Right hindlimb (tissue), 1 donor: Measurements from ENCODE around the gene CHRD.

Experiments used
- DNase-seq: peaks from one replicate; pipeline ENCODE4 v3.0.0-alpha.2; 2018

CHRD gene

GRCh38 chr3:184384342-184384741 lies 4.5 kb downstream of the CHRD start:
- DNase-seq = no peak

- DNase-seq = no peak
These were observed 5.1 kb downstream of the CHRD start for GRCh38 chr3:184384856-184385422.

GRCh38 chr3:184386047-184386806 lies 6.4 kb downstream of the CHRD start:
- no peak for DNase-seq

DNA sequence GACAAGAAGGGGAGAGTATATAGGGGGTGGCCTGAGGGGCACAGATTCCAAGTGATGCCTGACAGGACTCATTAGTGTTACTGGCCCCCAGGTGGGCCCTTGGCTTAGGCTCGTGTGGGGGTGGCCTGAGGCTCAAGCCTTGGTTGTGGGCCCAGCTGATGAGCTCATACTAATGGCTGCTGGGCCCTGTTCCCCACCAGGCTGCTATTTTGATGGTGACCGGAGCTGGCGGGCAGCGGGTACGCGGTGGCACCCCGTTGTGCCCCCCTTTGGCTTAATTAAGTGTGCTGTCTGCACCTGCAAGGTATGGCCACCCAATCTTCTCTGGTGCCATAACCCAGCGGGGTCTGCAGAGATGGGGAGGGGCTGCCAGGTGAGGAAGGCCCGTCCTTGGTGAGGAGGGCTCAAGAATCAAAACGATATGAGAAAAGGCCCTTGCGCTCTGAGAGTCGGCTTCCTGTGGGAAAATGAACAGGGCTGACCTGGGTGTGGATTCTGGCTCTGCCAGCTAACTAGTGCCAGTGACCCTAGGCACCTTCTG lies 7.4 kb downstream of the CHRD start:
- no peak for DNase-seq

DNA sequence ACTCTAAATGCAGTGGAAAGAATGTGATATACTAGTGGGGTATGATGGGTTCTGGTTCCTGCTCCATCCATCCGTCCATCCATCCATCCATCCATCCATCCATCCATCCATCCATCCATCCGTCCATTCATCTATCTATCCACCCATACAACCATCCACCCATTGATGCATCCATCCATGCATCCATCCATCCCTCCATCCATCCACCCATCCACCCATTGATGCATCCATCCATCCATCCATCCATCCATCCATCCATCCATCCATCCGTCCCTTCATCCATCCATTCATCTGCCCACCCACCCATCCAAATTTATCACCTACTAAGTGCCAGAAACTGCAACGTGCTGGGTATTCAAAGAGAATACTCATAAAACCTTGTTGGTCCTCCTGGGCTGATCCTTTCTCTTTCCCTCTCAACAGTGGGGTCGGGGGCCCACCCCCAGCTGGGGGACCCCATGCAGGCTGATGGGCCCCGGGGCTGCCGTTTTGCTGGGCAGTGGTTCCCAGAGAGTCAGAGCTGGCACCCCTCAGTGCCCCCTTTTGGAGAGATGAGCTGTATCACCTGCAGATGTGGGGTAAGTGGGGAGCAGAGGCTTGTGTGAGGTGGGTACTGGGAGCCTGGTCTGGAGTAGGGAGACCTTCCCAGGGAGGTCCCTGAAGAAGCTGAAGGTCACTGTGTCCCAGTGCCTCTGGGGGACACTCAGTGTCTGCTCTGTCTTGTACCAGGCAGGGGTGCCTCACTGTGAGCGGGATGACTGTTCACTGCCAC lies 8.5 kb downstream of the CHRD start:
- no peak for DNase-seq

GRCh38 chr3:184388936-184389230 lies 9.0 kb downstream of the CHRD start:
- DNase-seq = no peak

DNA sequence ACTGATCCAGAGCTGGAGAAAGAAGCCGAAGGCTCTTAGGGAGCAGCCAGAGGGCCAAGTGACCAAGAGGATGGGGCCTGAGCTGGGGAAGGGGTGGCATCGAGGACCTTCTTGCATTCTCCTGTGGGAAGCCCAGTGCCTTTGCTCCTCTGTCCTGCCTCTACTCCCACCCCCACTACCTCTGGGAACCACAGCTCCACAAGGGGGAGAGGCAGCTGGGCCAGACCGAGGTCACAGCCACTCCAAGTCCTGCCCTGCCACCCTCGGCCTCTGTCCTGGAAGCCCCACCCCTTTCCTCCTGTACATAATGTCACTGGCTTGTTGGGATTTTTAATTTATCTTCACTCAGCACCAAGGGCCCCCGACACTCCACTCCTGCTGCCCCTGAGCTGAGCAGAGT lies 9.5 kb downstream of the CHRD start:
- no peak for DNase-seq

- DNase-seq = no peak
These were observed 10.2 kb downstream of the CHRD start for GRCh38 chr3:184389935-184390528.

DNA sequence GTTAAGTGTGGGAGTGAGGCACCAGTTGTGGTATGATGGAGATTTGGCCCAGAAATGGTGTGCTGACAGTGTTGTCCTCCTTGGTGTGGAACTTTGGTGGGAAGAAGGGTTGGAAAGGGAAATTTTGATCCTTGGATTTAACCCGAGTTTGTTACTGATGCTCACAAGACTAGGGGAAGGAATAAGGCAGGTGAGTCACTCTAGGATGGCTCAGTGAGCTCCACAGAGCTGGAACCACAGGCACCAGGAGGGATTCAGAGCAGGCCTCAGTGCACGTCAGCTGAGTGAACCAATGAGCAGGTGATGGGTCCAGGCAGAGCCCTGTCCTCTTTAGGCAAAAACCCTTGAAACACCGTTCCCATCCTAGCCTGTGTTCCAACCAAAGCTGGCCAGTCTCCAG lies 11.4 kb downstream of the CHRD start:
- no peak for DNase-seq

DNA sequence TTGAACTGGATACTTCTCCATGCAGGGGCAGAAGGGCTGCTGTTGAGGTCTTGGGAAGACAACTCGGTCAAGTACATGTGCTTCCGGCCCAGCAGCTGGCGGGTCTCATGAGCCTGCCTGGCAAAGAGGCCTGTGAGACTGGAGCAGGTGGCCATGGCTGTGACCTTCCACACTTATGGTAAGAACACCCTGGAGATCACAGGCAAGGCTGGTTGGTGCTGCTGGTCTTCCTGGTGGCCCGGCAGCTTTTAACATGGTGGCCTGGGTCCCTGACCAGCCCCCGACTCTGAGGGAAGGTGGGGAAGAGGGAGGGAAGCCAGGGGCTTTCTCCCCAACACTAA lies 15.4 kb downstream of the CHRD start:
- DNase-seq = peak; percentile 60

GRCh38 chr3:184399410-184399809 lies 19.6 kb downstream of the CHRD start:
- DNase-seq = peak; percentile 42

GRCh38 chr3:184405075-184406030 lies 25.5 kb downstream of the CHRD start:
- DNase-seq = no peak

GRCh38 chr3:184409331-184409926 lies 29.6 kb downstream of the CHRD start:
- DNase-seq = no peak

- DNase-seq = no peak
These were observed 30.2 kb downstream of the CHRD start for GRCh38 chr3:184409946-184410500.

DNA sequence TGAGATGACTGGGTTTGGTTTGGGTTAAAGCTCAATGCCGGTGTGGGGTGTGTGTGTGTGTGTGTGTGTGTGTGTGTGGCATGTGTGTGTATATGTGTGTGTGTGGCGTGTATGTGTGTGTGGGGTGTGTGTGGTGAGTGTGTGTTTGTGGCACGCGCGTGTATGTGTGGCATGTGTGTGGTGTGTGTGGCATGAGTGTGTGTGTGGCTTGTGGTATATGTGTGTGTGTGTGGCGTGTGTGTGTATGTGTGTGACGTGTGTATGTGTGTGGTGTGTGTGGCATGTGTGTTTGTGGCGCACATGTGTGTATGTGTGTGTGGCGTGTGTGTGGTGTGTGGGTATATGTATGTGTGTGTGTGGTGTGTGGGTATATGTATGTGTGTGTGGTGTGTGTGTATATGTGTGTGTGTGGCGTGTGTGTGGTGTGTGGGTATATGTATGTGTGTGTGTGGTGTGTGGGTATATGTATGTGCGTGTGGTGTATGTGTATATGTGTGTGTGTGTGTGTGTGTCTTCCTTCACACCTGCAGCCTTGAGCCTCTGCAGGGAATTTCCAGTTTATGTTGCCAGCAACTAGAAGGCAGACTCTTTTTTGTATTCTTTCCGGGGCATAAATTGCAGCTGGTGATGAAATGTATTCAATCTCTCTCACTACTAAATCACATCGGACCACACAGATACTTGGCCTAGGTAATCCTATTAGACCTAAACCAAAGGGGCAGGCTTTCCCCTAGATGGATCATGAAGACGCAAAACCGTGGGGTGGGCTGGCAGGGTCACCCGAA lies 34.8 kb downstream of the CHRD start:
- no peak for DNase-seq

- DNase-seq = no peak
These were observed 35.3 kb downstream of the CHRD start for GRCh38 chr3:184415203-184415490.

GRCh38 chr3:184417619-184418327 lies 37.9 kb downstream of the CHRD start:
- peak; percentile 52 for DNase-seq

DNA sequence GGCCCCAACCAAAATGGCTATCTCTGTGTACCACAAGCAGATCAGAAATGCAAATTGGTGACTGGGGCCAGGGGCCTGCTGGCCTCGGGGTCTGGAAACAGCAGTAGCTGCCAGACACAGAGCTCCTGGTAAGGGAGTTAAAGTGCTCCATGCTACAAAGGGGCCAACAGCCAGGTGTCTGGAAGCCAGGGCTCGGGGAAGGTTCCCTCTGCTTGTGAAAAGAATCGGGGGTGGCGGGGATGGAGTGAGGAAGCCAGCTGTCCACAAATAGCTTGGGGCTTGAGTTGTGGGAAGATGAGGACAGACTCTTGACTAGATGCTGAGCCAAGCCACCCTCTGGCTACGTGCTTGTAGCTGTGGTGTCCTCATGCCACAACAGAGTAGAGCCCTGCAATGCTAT lies 39.3 kb downstream of the CHRD start:
- no peak for DNase-seq

DNA sequence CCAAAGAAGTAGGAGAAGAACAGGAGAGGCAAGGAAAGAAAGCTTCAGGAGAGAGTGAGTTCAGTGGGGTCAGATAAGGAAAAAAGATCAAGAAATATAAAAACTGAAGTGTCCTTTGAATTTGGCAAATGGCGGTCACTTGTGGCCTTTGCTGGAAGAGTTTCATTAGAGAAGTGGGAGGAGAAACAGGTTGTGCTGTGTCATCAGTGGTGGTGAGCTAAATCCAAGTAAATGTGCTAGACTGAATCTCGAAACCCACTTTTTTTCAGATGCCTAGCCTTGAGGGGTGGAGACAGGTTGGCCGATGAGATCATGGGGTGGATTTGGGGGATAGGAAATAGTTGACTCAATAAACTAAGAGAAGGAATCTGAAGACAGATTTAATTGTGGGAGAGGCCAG lies 43.7 kb downstream of the CHRD start:
- no peak for DNase-seq

DNA sequence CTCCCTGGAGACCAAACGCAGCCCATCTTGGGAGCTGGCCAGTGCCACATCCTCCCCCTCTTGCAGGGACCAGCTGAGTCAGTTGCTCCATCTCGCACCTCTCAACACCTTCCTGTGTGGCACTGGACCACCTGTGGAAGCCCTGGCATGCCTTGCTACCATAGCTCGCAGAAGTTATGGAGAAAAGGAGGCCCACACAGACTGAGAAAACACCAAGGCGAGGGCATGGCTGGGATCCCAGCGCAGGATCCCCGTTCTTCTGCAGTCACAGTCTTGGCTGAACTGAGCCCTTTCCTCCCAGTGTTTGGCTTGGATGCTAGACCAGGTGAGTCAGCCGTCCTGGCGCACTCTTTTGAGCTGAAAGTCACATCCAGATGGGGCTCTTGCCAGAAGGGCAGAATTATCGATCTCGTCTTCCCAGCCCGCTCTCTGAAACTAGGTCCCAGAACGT lies 46.9 kb downstream of the CHRD start:
- peak; percentile 33 for DNase-seq
